Stimulated activated naive B cell treated with anti-CD40 and anti-IgM and Interleukin-4, amounts not matched to agents 10 μg/mL and 1 μg/mL and 100 μg/mL, for 72 hours (primary cell): ENCODE results near the gene TULP3.

Experiments used
- ATAC-seq, 2 donors: fragments of 150-1000 bp; cut with Tn5 transposase; replicated peaks; 2 replicates each; pipeline ENCODE4 v1.10.0; 2021; ENCODE audit warnings: moderate library complexity in 1 of 2
- DNase-seq: peaks from one replicate; pipeline ENCODE4 v3.0.0; 2021
- H3K27ac Mint-ChIP-seq: one replicate; pipeline ENCODE4 v1.8.0; 2022; ENCODE audit warnings: mild to moderate bottlenecking, mixed read lengths
- H3K27me3 Mint-ChIP-seq, 2 donors: one replicate each; pipeline ENCODE4 v1.8.0; 2022; ENCODE audit warnings: mixed read lengths in 2 of 2
- H3K36me3 Mint-ChIP-seq, 2 donors: one replicate each; pipeline ENCODE4 v1.8.0; 2022; ENCODE audit warnings: mixed read lengths in 2 of 2, mild to moderate bottlenecking in 1 of 2
- H3K4me1 Mint-ChIP-seq, 2 donors: one replicate each; pipeline ENCODE4 v1.8.0; 2022; ENCODE audit warnings: mixed read lengths in 2 of 2, mild to moderate bottlenecking in 1 of 2
- H3K4me3 Mint-ChIP-seq, 2 donors: one replicate each; pipeline ENCODE4 v1.8.0; 2022; ENCODE audit warnings: mild to moderate bottlenecking in 2 of 2, mixed read lengths in 2 of 2, moderate library complexity in 1 of 2
- H3K9me3 Mint-ChIP-seq, 2 donors: one replicate each; pipeline ENCODE4 v1.8.0; 2022; ENCODE audit warnings: mixed read lengths in 2 of 2, mild to moderate bottlenecking in 1 of 2

TULP3 gene, protein sequence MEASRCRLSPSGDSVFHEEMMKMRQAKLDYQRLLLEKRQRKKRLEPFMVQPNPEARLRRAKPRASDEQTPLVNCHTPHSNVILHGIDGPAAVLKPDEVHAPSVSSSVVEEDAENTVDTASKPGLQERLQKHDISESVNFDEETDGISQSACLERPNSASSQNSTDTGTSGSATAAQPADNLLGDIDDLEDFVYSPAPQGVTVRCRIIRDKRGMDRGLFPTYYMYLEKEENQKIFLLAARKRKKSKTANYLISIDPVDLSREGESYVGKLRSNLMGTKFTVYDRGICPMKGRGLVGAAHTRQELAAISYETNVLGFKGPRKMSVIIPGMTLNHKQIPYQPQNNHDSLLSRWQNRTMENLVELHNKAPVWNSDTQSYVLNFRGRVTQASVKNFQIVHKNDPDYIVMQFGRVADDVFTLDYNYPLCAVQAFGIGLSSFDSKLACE

DNA sequence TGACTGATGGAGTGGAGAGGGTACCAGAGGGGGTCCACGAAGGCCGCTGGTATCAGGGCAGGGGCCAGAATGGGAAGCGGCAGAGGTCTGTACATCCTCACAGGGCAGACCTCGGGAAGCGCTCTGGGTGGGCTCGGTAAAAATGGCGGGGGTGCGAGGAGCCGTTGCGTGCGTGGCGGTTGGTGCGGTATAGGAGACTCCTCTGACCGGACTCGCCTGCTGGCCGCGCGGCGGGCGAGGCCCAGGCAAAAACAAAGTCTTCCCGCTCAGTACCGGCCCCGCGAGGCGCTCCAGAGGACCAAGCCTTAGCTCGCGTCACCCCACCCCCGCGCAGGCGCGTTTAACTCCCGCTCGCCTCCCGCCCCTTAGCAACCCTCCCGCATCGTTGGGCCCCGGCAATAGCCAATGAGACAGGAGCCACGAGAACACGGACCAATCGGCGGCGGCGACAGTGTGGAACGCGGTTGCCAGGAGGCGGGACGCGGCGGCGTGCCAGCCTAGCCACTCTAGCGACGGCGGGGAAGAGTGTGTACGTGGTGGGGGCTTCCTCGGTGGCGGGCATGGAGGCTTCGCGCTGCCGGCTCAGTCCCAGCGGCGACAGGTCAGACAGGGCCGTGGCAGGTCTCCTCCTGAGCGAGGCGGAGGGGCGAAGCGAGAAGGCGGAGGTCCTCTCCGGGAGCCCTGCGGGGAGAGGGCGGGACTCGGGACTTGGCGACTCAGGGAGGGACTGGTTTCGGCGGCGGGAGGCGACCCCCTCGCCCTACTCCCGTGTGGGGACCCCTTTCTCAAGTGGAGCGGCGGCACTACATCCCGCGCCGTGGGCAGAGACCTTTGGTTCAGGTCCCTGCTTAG, at the start of gene TULP3:
Gene TULP3, plus strand, starts transcription at position 504 of the 852 bp plus-strand sequence. Its CDS starts 57 bp downstream, at position 561.
- H3K4me3 Mint-ChIP-seq = peak within 1 kb of the TSS; percentile 94 to 99
- peak; percentile 96 for DNase-seq
- H3K36me3 Mint-ChIP-seq = peaks cover 5 to 13% of the 10 kb centered on the region in 2 donors
- H3K27me3 Mint-ChIP-seq = no peaks in the 10 kb centered on the region
- peak within 1 kb of the TSS; percentile 90 for H3K27ac Mint-ChIP-seq
- no peaks in the 10 kb centered on the region for H3K9me3 Mint-ChIP-seq
- ATAC-seq = peak; percentile 98 to 99
- peaks cover 16 to 36% of the 10 kb centered on the region in 2 donors for H3K4me1 Mint-ChIP-seq

DNA sequence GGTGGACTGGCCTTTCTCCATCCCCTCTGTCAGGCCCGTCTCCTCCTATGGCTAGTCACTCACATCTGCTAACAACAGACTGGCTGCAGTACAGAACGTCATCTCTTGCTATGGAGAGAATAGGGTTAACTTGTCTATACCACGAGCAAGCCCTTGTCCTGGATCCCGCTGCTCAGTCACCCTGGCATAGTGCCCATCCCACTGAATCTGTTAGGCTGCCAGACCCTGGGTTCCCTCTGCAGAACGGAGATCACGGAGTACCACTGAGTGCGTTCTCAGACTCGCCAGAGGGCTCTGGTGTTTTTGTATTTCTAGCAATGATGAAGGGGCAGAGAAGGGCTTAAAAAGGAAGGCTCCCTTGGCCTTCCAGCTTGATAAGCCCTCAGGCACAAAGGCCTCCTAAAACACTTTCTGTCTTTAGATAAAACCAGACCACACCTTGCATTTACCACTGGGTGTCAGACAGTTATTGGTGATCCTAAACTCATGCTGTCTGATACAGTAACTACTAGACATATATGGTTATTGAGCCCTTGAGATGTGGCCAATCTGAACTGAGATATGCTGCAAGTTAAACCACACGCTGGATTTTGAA, 49.5 kb upstream of the TULP3 start:
- Mint-ChIP-seq H3K27me3 (no peaks in the 10 kb centered on the region), H3K36me3 (peaks cover 41 to 45% of the 10 kb centered on the region in 2 donors)
- ATAC-seq = no peak

DNA sequence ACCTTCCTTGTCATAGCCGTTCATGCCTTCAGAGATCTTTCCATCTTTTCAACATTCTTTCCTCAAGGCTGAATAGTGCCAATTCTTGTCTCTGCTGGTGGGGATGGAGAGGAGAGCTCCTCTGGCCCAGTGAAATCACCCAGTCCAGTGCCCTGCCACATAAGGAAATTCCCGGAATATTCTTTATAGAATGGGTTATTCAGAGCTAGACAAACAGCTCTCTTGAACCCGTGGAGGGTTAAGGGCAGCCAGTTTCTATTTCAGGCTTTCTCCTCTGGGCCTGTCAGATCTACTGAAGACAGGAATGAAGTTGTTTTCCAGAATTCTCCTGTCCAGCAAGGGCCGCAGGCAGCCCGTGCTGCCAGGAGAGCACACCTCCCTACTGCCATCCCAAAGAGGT, 47.7 kb upstream of the TULP3 start:
- H3K27me3 Mint-ChIP-seq = no peaks in the 10 kb centered on the region
- H3K36me3 Mint-ChIP-seq = peaks cover 35 to 47% of the 10 kb centered on the region in 2 donors
- ATAC-seq (no peak), DNase-seq (no peak)
- H3K4me1 Mint-ChIP-seq = no peaks in the 10 kb centered on the region
- no peak overlapping the region for H3K4me3 Mint-ChIP-seq
- no peak overlapping the region for H3K27ac Mint-ChIP-seq
- H3K9me3 Mint-ChIP-seq = no peaks in the 10 kb centered on the region

More for the DNA sequence above, 49.5 kb upstream of the TULP3 start:
- H3K27ac Mint-ChIP-seq = peak overlapping the region; percentile 65
- no peaks in the 10 kb centered on the region for H3K4me1 Mint-ChIP-seq
- no peaks in the 10 kb centered on the region for H3K9me3 Mint-ChIP-seq
- no peak for DNase-seq
- H3K4me3 Mint-ChIP-seq = no peak overlapping the region

DNA sequence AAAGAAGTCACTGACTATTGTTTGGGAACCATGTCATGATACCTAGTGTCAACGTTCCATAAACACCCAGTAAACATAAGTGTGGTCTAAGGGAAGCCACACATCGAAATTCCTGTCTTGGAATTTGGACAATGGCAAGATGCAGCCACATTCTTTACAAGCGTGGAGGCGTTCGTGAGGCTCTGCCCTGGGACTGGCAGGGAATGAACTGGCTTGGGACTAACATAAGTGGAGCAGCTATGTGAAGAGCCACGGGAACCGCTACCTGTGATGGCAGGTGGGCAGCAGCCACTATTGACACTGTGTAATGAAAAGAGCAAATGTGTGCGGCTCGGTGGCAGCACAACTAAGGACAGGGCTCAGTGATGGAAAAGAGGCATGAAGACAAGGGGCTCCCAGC, 45.9 kb upstream of the TULP3 start:
- DNase-seq = no peak
- ATAC-seq = no peak
- Mint-ChIP-seq H3K27ac (no peak overlapping the region), H3K4me1 (no peaks in the 10 kb centered on the region), H3K36me3 (peaks cover 33 to 44% of the 10 kb centered on the region in 2 donors), H3K27me3 (no peaks in the 10 kb centered on the region), H3K9me3 (no peaks in the 10 kb centered on the region), H3K4me3 (no peak overlapping the region)

DNA sequence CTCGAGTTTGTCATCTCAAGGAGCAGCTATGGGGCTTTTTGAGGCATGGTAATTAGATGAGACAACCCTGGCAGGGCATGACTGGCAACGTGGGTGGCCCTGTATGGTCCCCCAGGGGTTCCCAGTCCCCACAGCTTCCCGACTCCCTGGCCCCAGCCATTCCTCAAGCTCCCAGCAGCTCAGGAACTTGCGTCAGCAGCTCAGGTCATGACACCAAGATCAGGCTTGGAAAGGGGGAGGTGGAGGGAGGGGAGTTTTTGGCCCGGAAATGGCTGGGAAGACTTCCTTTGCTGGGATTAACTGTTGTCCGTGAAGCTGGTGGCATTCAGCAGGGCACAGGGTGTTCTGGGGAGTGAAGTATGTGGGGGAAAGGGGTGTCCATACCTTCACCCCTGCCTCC, 45.4 kb upstream of the TULP3 start:
- ATAC-seq = no peak
- no peak for DNase-seq
- H3K27me3 Mint-ChIP-seq = no peaks in the 10 kb centered on the region
- H3K4me1 Mint-ChIP-seq = no peaks in the 10 kb centered on the region
- H3K9me3 Mint-ChIP-seq = no peaks in the 10 kb centered on the region
- H3K27ac Mint-ChIP-seq = no peak overlapping the region
- peaks cover 30 to 41% of the 10 kb centered on the region in 2 donors for H3K36me3 Mint-ChIP-seq
- no peak overlapping the region for H3K4me3 Mint-ChIP-seq

DNA sequence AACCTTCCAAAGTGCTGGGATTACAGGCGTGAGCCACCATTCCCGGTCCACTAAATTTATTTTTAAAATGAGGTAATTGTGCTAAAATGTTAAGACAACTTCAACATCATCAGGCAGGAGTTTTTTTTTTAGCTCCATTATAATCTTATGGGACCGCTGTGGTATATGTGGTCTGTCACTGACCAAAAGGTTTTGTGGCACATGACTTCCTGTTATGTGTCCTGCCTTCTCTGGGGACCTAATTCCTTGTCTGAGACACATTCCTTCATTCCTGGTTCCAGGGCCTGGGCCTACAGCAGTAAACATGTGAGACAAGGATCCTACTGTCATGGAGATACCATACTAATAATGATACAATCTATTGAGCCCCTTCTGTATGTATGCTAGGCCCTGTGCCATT, 38.8 kb upstream of the TULP3 start:
- Mint-ChIP-seq H3K27me3 (no peaks in the 10 kb centered on the region), H3K9me3 (no peaks in the 10 kb centered on the region), H3K4me1 (peaks cover 0 to 2% of the 10 kb centered on the region in 2 donors), H3K36me3 (peaks cover 26 to 35% of the 10 kb centered on the region in 2 donors), H3K27ac (no peak overlapping the region), H3K4me3 (no peak overlapping the region)
- DNase-seq = no peak
- ATAC-seq = no peak

DNA sequence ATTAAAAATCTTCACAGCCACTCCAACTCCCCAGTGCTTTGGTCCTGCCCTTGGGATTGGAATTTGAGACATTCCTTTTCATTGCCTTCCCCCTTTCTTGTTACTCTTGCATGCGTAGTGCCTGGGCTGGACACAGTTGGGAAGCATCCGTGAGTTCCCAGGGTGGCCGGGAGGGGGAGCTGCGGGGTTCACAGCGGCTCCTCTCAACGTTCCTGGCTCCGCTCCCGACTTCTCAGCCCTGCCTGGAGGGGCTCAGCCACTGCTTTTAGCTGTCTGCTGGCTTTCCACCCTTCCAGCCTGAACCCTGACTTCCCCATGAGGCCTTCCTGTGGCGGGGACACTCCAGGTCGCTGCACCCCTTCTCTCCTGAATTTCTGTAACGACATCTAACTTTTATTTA, 37.1 kb upstream of the TULP3 start:
- Mint-ChIP-seq H3K4me3 (no peak overlapping the region), H3K27ac (no peak overlapping the region), H3K9me3 (no peaks in the 10 kb centered on the region), H3K27me3 (no peaks in the 10 kb centered on the region), H3K36me3 (peaks cover 17 to 29% of the 10 kb centered on the region in 2 donors), H3K4me1 (peaks cover 0 to 2% of the 10 kb centered on the region in 2 donors)
- ATAC-seq (peak; percentile 64 to 73), DNase-seq (peak; percentile 13)

DNA sequence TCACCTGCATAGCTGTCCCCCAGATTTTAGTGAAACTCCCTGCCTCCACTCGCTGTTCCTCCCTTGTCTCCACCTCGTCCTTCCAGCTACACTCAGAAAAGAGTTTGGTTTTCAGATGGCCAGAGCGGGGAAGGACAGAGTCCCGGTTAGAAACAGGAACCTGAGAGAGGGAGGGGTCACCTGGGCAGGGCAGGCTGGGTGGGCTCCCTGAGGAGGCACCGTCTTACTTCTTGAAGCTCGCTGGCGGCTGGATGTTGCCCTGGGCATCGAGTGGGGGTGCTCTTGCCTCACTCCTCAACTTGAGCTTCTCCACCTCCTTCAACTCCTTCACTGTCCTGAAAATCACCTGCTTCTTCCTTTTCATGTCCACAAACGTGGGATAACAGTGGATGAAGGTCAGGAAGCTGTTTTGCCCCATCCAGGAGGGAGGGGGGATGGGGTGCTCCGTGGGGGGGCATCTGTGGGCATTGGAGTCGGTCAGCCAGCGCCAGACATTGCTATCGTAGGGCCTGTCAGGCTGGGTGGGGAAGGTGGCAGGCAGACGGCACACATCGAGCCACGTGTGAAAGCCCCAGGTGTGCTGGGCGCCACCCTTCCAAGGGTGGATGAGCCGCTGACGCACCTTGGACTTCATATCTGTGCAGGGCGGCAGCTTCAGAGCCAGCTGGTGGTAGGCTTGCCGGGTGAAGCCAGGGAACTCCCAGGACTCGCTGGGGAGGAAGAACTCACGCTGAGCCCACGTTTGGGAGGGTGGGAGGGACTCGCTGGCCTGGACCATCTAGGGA, 35.8 kb upstream of the TULP3 start:
- H3K4me1 Mint-ChIP-seq = peaks cover 0 to 2% of the 10 kb centered on the region in 2 donors
- H3K36me3 Mint-ChIP-seq = peaks cover 15 to 29% of the 10 kb centered on the region in 2 donors
- ATAC-seq (no peak), DNase-seq (no peak)
- no peaks in the 10 kb centered on the region for H3K9me3 Mint-ChIP-seq
- H3K27ac Mint-ChIP-seq = no peak overlapping the region
- H3K27me3 Mint-ChIP-seq = no peaks in the 10 kb centered on the region
- H3K4me3 Mint-ChIP-seq = no peak overlapping the region

DNA sequence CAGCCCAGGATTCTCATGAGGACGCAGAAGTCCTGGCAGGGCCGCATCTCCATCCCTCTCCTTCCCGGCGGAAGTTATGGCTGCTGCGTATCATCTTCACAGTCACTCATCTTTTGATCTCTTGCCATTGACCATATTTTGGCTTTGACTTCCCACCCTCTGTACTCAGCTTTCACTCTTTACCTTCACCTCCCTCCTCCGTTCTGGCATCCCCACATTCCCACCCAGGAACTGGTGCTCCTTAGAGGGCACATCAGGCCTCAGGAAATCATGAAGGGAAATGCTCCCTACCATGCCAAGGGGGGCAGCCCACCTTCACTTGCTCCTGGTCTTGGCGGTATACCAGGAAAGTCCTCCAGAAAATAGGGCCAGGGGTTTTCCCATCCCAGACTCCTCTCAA, 35.1 kb upstream of the TULP3 start:
- H3K9me3 Mint-ChIP-seq = no peaks in the 10 kb centered on the region
- H3K4me1 Mint-ChIP-seq = peaks cover 0 to 2% of the 10 kb centered on the region in 2 donors
- no peak for DNase-seq
- peaks cover 19 to 34% of the 10 kb centered on the region in 2 donors for H3K36me3 Mint-ChIP-seq
- H3K27ac Mint-ChIP-seq = no peak overlapping the region
- ATAC-seq = no peak
- H3K4me3 Mint-ChIP-seq = no peak overlapping the region
- H3K27me3 Mint-ChIP-seq = no peaks in the 10 kb centered on the region

DNA sequence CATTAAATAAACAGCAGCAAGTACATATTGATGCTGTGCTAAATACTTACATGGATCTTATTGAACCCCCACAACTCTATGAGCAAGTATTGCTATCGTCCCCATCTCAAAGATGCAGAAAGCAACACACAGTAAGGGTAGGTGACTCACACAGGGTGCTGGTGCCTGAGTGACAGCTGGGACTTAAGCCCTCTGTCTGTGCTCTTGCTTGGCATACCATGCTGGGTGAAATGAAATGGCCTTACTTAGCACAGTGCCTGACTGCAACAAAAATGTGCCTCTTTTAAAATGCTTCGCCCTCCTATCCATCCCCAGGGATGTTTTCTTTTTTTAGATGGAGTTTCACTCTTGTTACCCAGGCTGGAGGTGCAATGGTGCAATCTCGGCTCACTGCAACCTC, 34.6 kb upstream of the TULP3 start:
- ATAC-seq = no peak
- Mint-ChIP-seq H3K27me3 (no peaks in the 10 kb centered on the region), H3K9me3 (no peaks in the 10 kb centered on the region), H3K4me3 (no peak overlapping the region), H3K4me1 (peaks cover 0 to 2% of the 10 kb centered on the region in 2 donors), H3K27ac (no peak overlapping the region), H3K36me3 (peaks cover 19 to 34% of the 10 kb centered on the region in 2 donors)
- no peak for DNase-seq

DNA sequence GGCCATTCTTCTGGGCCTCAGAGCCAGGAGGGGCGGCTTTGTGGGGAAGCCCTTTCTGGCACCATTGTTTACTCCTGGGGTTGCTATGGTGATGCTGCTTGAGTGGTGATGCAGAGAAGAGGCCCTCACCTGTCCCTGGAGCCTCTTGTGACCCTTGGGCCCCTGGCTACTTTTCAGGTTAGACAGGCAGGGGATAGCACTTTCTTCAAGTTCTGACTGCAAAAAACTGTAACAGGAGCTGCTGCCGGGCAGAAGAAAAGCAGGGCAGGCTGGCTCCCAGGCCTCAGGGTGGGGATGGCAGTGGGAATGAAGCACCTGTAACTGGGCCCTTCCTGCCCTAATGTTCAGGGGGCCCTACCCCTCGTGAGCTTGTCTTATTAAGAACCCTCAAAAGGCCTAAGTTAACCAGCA, 33.7 kb upstream of the TULP3 start, which contains the start of gene TEX52:
Gene TEX52, minus strand, starts transcription at position 19 of the 411 bp plus-strand sequence. Its CDS starts 13 bp downstream, at position 6.
- no peak within 1 kb of the TSS for H3K4me3 Mint-ChIP-seq
- H3K27me3 Mint-ChIP-seq = no peaks in the 10 kb centered on the region
- H3K4me1 Mint-ChIP-seq = peaks cover 0 to 2% of the 10 kb centered on the region in 2 donors
- peaks cover 19 to 34% of the 10 kb centered on the region in 2 donors for H3K36me3 Mint-ChIP-seq
- ATAC-seq = peak in 1 of 2 donors; percentile 7
- no peak within 1 kb of the TSS for H3K27ac Mint-ChIP-seq
- no peak for DNase-seq
- H3K9me3 Mint-ChIP-seq = no peaks in the 10 kb centered on the region

DNA sequence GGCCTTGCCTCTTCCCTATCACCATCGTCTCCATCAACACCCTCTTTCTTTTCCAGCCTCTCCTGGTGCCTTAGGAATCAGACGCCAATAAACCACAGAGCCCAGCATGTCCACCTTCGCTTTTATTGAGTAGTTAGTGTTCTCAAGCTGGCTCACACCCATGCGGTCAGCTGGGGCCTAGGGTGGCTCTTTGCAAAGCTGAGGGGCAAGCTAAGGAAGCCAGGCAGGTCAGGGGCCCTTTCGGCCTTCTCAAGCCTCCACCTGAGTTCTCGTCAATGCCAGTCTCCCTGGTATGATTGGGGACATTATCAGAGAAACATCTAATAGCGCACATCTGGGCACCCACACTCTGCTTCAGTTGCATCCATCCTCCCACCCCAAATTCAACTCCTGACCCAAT, 33.1 kb upstream of the TULP3 start:
- Mint-ChIP-seq H3K27ac (no peak overlapping the region), H3K36me3 (peaks cover 19 to 34% of the 10 kb centered on the region in 2 donors), H3K4me3 (no peak overlapping the region), H3K27me3 (no peaks in the 10 kb centered on the region), H3K4me1 (peaks cover 0 to 2% of the 10 kb centered on the region in 2 donors), H3K9me3 (no peaks in the 10 kb centered on the region)
- DNase-seq (no peak), ATAC-seq (no peak)

DNA sequence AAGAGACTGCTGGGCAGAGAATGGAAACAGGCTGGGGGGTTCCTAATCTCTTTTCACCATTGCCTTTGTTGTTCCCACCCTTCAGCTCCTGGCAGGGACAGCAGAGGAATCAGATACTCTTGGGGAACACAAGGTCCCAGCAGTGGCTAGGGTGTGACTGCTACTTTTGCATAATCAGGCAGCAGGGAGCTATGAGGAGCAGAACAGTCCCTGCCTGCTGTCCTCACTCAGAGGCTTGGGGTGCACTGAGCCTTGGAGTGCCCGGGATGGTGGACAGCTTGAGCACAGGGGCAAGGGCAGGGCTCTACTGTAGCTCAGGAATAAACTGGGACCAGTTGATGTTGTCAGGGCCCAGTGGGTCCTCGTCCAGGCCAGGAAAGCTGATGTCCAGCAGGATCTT, 32.4 kb upstream of the TULP3 start:
- Mint-ChIP-seq H3K27me3 (no peaks in the 10 kb centered on the region), H3K4me1 (peaks cover 0 to 2% of the 10 kb centered on the region in 2 donors), H3K9me3 (no peaks in the 10 kb centered on the region), H3K27ac (no peak overlapping the region), H3K4me3 (no peak overlapping the region), H3K36me3 (peaks cover 19 to 34% of the 10 kb centered on the region in 2 donors)
- ATAC-seq (no peak), DNase-seq (no peak)
